ENCODE measurements around the gene SKIC3.

- TF ChIP-seq CTCF (IDR thresholded peaks at IDR 0.05) (no peak), POLR2A (IDR thresholded peaks at IDR 0.05) (no peak)
These were observed 21.7 kb downstream of the SKIC3 start for GRCh38 chr5:95533106-95533505.

All from thyroid gland (tissue), 4 donors.